IMR-90 (cell line): ENCODE data around the gene KCNAB2. TPM values are rescaled to one million over a fixed set of nuclear protein-coding genes. Genes with fewer than 3 reads are reported as not detected.

Source experiments
- ATAC-seq: fragments of 200-7000 bp; cut with Tn5 transposase; 2 replicates; pipeline ENCODE4 v1.9.1; 2020; ENCODE audit warnings: low read depth, mild to moderate bottlenecking, moderate library complexity
- BruUV-seq: library from RNA; stranded (reverse); fragments of 400-500 nt; replicated peaks from 2 replicates; lab custom pipeline; 2021; lab: Mats Ljungman, UMichigan
- CTCF ChIA-PET: fragments of 300-600 bp; formaldehyde crosslinking; extraction: SDS; loops from one replicate; lab custom pipeline; 2021; ENCODE audit warnings: antibody characterized with exemption; lab: Yijun Ruan, JAX
- POLR2A ChIA-PET: fragments of 300-600 bp; sonication (Branson Sonifier 250); formaldehyde crosslinking; loops from one replicate; lab custom pipeline; 2022; ENCODE audit warnings: antibody characterized with exemption; ENCODE audit not compliant: unreplicated experiment; lab: Charles Lee
- DNase-seq: peaks from one replicate; pipeline ENCODE4 v3.0.0; 2013
- H2AFZ ChIP-seq: replicated peaks from 2 replicates; pipeline ENCODE3; 2013; ENCODE audit warnings: low read length, mild to moderate bottlenecking; ENCODE audit not compliant: poor library complexity
- H2AK5ac ChIP-seq: 2 replicates; pipeline ENCODE4 v1.6.1; 2013; ENCODE audit warnings: low read depth, low read length, inconsistent platforms
- H2AK9ac ChIP-seq: replicated peaks from 2 replicates; pipeline ENCODE3; 2013; ENCODE audit warnings: mild to moderate bottlenecking, low read depth, low read length, moderate library complexity; ENCODE audit not compliant: poor library complexity
- H2BK120ac ChIP-seq: 2 replicates; pipeline ENCODE4 v1.6.1; 2013; ENCODE audit warnings: low read depth, low read length, inconsistent platforms
- H2BK15ac ChIP-seq: 3 replicates; pipeline ENCODE4 v1.6.1; 2013; ENCODE audit warnings: low read depth, low read length, inconsistent platforms
- H2BK20ac ChIP-seq: 2 replicates; pipeline ENCODE4 v1.6.1; 2013; ENCODE audit warnings: low read depth, mild to moderate bottlenecking, inconsistent platforms, low read length, moderate library complexity
- H2BK5ac ChIP-seq: 2 replicates; pipeline ENCODE4 v1.6.1; 2013; ENCODE audit warnings: mild to moderate bottlenecking, low read depth, low read length, inconsistent platforms; ENCODE audit not compliant: poor library complexity, severe bottlenecking
- H3K14ac ChIP-seq: replicated peaks from 2 replicates; pipeline ENCODE4 v1.6.1; 2013; ENCODE audit warnings: low read depth, low read length, inconsistent platforms
- H3K18ac ChIP-seq: 2 replicates; pipeline ENCODE4 v1.6.1; 2013; ENCODE audit warnings: low read depth, low read length, control low read depth
- H3K23ac ChIP-seq: 2 replicates; pipeline ENCODE4 v1.6.1; 2013; ENCODE audit warnings: low read depth, low read length, inconsistent platforms
- H3K27ac ChIP-seq: 2 replicates; pipeline ENCODE4 v1.5.1; 2013; ENCODE audit warnings: mild to moderate bottlenecking, control low read depth, low read length; ENCODE audit not compliant: insufficient read depth
- H3K27me3 ChIP-seq: 2 replicates; pipeline ENCODE4 v1.6.1; 2013; ENCODE audit warnings: low read length; ENCODE audit not compliant: control insufficient read depth, insufficient read depth
- H3K36me3 ChIP-seq: 2 replicates; pipeline ENCODE4 v1.6.1; 2013; ENCODE audit warnings: low read length, mixed read lengths; ENCODE audit not compliant: control insufficient read depth, insufficient read depth
- H3K4ac ChIP-seq: 2 replicates; pipeline ENCODE4 v1.6.1; 2013; ENCODE audit warnings: low read depth, low read length, inconsistent platforms
- H3K4me1 ChIP-seq: 2 replicates; pipeline ENCODE4 v1.6.1; 2013; ENCODE audit warnings: low read length, mixed read lengths; ENCODE audit not compliant: control insufficient read depth, insufficient read depth
- H3K4me2 ChIP-seq: 2 replicates; pipeline ENCODE4 v1.6.1; 2013; ENCODE audit warnings: low read depth, mild to moderate bottlenecking, control low read depth, low read length, moderate library complexity
- H3K4me3 ChIP-seq: 2 replicates; pipeline ENCODE4 v1.5.1; 2013; ENCODE audit warnings: low read depth, mild to moderate bottlenecking, control low read depth, low read length, moderate library complexity; ENCODE audit not compliant: insufficient read depth
- H3K56ac ChIP-seq: 2 replicates; pipeline ENCODE4 v1.6.1; 2013; ENCODE audit warnings: low read length, inconsistent platforms; ENCODE audit not compliant: insufficient read depth; ENCODE audit errors: extremely low read depth
- H3K79me1 ChIP-seq, 2 experiments: 2 replicates each; pipeline ENCODE4 v1.6.1; 2013; ENCODE audit warnings: low read length in 2 of 2, inconsistent platforms in 1 of 2, low read depth in 1 of 2
- H3K9ac ChIP-seq: 2 replicates; pipeline ENCODE4 v1.6.1; 2013; ENCODE audit warnings: low read depth, low read length, control low read depth
- H3K9me1 ChIP-seq: 2 replicates; pipeline ENCODE4 v1.6.1; 2013; ENCODE audit warnings: low read length, inconsistent platforms; ENCODE audit not compliant: insufficient read depth
- H3K9me3 ChIP-seq: 2 replicates; pipeline ENCODE4 v1.6.1; 2013; ENCODE audit warnings: low read length; ENCODE audit not compliant: control insufficient read depth, insufficient read depth
- H4K20me1 ChIP-seq: 2 replicates; pipeline ENCODE4 v1.6.1; 2013; ENCODE audit warnings: low read length, inconsistent platforms; ENCODE audit not compliant: insufficient read depth
- H4K5ac ChIP-seq: 2 replicates; pipeline ENCODE4 v1.6.1; 2013; ENCODE audit warnings: mild to moderate bottlenecking, low read depth, low read length, control low read depth
- H4K8ac ChIP-seq, 2 experiments: 2 replicates each; pipeline ENCODE4 v1.6.1; 2013; ENCODE audit warnings: low read depth in 2 of 2, low read length in 2 of 2, control low read depth in 1 of 2, inconsistent platforms in 1 of 2
- H4K91ac ChIP-seq: 2 replicates; pipeline ENCODE4 v1.6.1; 2013; ENCODE audit warnings: low read depth, low read length, inconsistent platforms; ENCODE audit not compliant: insufficient read depth
- BHLHE40 ChIP-seq: fragments of 150-350 bp; IDR thresholded peaks from 2 replicates; pipeline ENCODE4 v1.6.1; 2016; ENCODE audit warnings: mild to moderate bottlenecking, low read depth, low read length
- CHD1 ChIP-seq: IDR thresholded peaks from 2 replicates; pipeline ENCODE4 v1.6.1; 2012; ENCODE audit warnings: low read depth, low read length, improper control_type of control experiment
- ELK1 ChIP-seq: fragments of 150-350 bp; IDR thresholded peaks from 2 replicates; pipeline ENCODE4 v1.6.1; 2016; ENCODE audit warnings: low read depth, mild to moderate bottlenecking, low read length, moderate library complexity, borderline replicate concordance
- FOS ChIP-seq: fragments of 150-350 bp; IDR thresholded peaks from 2 replicates; pipeline ENCODE4 v1.6.1; 2016; ENCODE audit warnings: low read depth, low read length
- MAFK ChIP-seq: IDR thresholded peaks from 2 replicates; pipeline ENCODE4 v1.6.1; 2012; ENCODE audit warnings: low read depth, low read length, improper control_type of control experiment
- MXI1 ChIP-seq: IDR thresholded peaks from 2 replicates; pipeline ENCODE4 v1.6.1; 2012; ENCODE audit warnings: low read depth, mild to moderate bottlenecking, low read length, moderate library complexity, borderline replicate concordance
- NFE2L2 ChIP-seq: fragments of 150-350 bp; IDR thresholded peaks from 2 replicates; pipeline ENCODE4 v1.6.1; 2016; ENCODE audit warnings: low read depth, mild to moderate bottlenecking, low read length
- RAD21 ChIP-seq: IDR thresholded peaks from 2 replicates; pipeline ENCODE4 v1.6.1; 2012; ENCODE audit warnings: low read length, improper control_type of control experiment
- RCOR1 ChIP-seq: IDR thresholded peaks from 2 replicates; pipeline ENCODE4 v1.6.1; 2012; ENCODE audit warnings: mild to moderate bottlenecking, low read length, improper control_type of control experiment; ENCODE audit not compliant: insufficient replicate concordance
- RFX5 ChIP-seq: IDR thresholded peaks from 2 replicates; pipeline ENCODE4 v1.8.0; 2012; ENCODE audit warnings: low read depth, mild to moderate bottlenecking, low read length, moderate library complexity
- SMC3 ChIP-seq: fragments of 150-350 bp; IDR thresholded peaks from 2 replicates; pipeline ENCODE4 v1.6.1; 2016; ENCODE audit warnings: low read depth, mild to moderate bottlenecking, antibody characterized with exemption, low read length, moderate library complexity
- WGBS, 2 experiments: methylation state at CpG; one replicate each; pipeline versions ENCODE4 v1.1.5 to v1.1.7; 2013; ENCODE audit warnings: missing lambda C conversion rate in 2 of 2; ENCODE audit not compliant: insufficient read length in 1 of 2; ENCODE audit errors: extremely low coverage in 2 of 2; 5-methylcytosine and 5-hydroxymethylcytosine counted together
- dilution Hi-C: fragments of 300-500 bp; cut with HindIII; formaldehyde crosslinking; loops from one replicate; pipeline ENCODE4 v1.14.3; 2018; ENCODE audit warnings: low sequenced_read_pairs; ENCODE audit not compliant: unreplicated experiment
- in situ Hi-C: fragments of 300-500 bp; cut with MboI; formaldehyde crosslinking; loops from 3 replicates; pipeline ENCODE4 v1.14.3; 2019; ENCODE audit warnings: low sequenced_read_pairs, inconsistent platforms, mixed read lengths
- intact Hi-C: fragments of 100-400 bp; cut with micrococcal nuclease; formaldehyde crosslinking; loops from 2 replicates; pipeline ENCODE4 v1.10.0; 2022
- polyA plus RNA-seq, 3 experiments: library from polyadenylated mRNA; depleted of rRNA; stranded (reverse); fragments of >200 nt; gene quantifications; 2 replicates each; pipeline ENCODE4 v1.2.3, GENCODE V29; 2012; ENCODE audit warnings: low replicate concordance in 1 of 3
- total RNA-seq: library from RNA; depleted of rRNA; stranded (reverse); fragments of >200 nt; gene quantifications from 2 replicates; pipeline ENCODE4 v1.2.3, GENCODE V29; 2012
- TF ChIP-seq, protein P1 (sequence below): conservative IDR thresholded peaks from 2 replicates; pipeline ENCODE4 v1.5.1; 2012; ENCODE audit warnings: mild to moderate bottlenecking, low read depth, low read length, improper control_type of control experiment

KCNAB2 gene
- total and polyA plus RNA-seq, 2 of the 4 experiments (the other 2 are of a cell fraction): 1.3 to 4.2 TPM

DNA sequence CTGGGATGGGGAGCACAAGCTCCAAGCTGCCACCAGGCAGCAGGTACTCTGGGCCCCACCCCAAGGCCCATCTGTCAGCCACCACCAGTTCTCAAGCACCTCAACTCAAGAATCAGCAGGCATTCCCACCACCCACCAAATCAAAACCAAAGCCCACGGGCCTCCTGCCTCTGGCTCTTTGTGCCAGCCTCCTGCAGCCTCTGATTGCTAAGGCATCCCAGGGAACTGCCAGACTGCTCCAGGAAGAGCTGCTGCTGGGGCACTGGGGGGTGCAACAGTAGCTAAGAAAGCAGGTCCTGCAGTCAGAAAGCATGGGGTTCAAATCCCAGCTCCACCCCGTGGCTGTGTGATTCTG lies 99.7 kb downstream of the KCNAB2 start:
- Histone ChIP-seq H3K4me3 (no peak overlapping the region), H3K56ac (no peak overlapping the region), H2BK20ac (no peak overlapping the region), H4K5ac (no peak overlapping the region), H4K91ac (no peak overlapping the region), H3K9ac (no peak overlapping the region), H2BK5ac (no peak overlapping the region), H3K4me2 (no peak overlapping the region), H2AK5ac (no peak overlapping the region), H4K20me1 (0 out of 2 replicates have a peak, but pooled peaks cover 2% of the 10 kb centered on the region), H2AFZ (peak overlapping the region; percentile 33), H3K27me3 (peaks cover 41% of the 10 kb centered on the region), H3K27ac (no peak overlapping the region), H3K36me3 (no peaks in the 10 kb centered on the region), H2BK120ac (no peak overlapping the region), H2BK15ac (no peak overlapping the region), H3K14ac (no peak overlapping the region), H3K4me1 (no peaks in the 10 kb centered on the region), H3K23ac (no peak overlapping the region), H3K9me3 (no peaks in the 10 kb centered on the region), H4K8ac (no peak overlapping the region), H3K4ac (no peak overlapping the region), H3K18ac (no peak overlapping the region), H2AK9ac (no peak overlapping the region), H3K79me1 (no peaks in the 10 kb centered on the region), H3K9me1 (no peaks in the 10 kb centered on the region)
- dilution Hi-C loops (no loop called here), in situ Hi-C loops (no loop called here), intact Hi-C loops (no loop called here)
- CTCF ChIA-PET: no interaction called here
- BruUV-seq: no TSS peak
- DNase-seq (no peak), ATAC-seq (no peak)
- TF ChIP-seq BHLHE40 (no peak), FOS (no peak), RAD21 (no peak), CHD1 (no peak), RCOR1 (no peak), ELK1 (no peak), NFE2L2 (no peak), MAFK (no peak), RFX5 (no peak), SMC3 (no peak), MXI1 (no peak)
- TF ChIP-seq, protein P1, sequence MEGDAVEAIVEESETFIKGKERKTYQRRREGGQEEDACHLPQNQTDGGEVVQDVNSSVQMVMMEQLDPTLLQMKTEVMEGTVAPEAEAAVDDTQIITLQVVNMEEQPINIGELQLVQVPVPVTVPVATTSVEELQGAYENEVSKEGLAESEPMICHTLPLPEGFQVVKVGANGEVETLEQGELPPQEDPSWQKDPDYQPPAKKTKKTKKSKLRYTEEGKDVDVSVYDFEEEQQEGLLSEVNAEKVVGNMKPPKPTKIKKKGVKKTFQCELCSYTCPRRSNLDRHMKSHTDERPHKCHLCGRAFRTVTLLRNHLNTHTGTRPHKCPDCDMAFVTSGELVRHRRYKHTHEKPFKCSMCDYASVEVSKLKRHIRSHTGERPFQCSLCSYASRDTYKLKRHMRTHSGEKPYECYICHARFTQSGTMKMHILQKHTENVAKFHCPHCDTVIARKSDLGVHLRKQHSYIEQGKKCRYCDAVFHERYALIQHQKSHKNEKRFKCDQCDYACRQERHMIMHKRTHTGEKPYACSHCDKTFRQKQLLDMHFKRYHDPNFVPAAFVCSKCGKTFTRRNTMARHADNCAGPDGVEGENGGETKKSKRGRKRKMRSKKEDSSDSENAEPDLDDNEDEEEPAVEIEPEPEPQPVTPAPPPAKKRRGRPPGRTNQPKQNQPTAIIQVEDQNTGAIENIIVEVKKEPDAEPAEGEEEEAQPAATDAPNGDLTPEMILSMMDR: no peak
- 40% methylated on average over 2 of the region's 2 CpGs; no CpG with 5 or more reads in 1 of the 2 experiments for WGBS, 2 experiments
- POLR2A ChIA-PET: no interaction called here
